ENCODE results near the gene ELK3. TPM values are rescaled to one million over a fixed set of nuclear protein-coding genes. Genes with fewer than 3 reads are reported as not detected.

ELK3 gene
- total RNA-seq, 2 donors from 2014 or later, result 8.5 to 10.8 TPM

DNA sequence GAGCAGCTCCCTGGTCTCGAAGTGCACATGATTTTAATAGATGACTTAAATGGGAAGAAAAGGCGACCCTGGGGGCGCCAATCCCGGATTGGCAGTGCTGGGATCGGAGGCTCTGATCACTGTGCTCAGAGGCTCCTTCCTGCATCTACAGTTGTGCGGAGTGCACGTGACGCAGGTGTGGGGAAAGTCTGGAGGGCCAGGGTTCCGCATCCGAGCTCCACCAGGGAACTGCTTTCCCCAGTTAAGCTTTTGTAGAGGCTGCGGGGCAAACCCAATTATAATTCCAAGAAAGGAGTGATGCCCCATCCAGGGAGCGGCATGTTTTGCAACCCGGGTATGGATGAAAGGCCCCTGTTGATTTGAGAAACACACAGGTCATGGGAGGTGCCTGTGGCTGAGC is 36.5 kb downstream of the ELK3 start:
- no peaks in the 10 kb centered on the region for H3K36me3 ChIP-seq
- no peak overlapping the region for H3K9ac ChIP-seq (ENCODE audit: low read depth in 2 of 2, low read length in 2 of 2)
- H3K9me3 ChIP-seq, result no peaks in the 10 kb centered on the region
- no peaks in the 10 kb centered on the region for H3K27me3 ChIP-seq
- H3K4me1 ChIP-seq, result no peaks in the 10 kb centered on the region
- no peak overlapping the region for H3K27ac ChIP-seq
- H3K4me3 ChIP-seq, result no peak overlapping the region
- no peak for DNase-seq
- TF ChIP-seq, protein P1, sequence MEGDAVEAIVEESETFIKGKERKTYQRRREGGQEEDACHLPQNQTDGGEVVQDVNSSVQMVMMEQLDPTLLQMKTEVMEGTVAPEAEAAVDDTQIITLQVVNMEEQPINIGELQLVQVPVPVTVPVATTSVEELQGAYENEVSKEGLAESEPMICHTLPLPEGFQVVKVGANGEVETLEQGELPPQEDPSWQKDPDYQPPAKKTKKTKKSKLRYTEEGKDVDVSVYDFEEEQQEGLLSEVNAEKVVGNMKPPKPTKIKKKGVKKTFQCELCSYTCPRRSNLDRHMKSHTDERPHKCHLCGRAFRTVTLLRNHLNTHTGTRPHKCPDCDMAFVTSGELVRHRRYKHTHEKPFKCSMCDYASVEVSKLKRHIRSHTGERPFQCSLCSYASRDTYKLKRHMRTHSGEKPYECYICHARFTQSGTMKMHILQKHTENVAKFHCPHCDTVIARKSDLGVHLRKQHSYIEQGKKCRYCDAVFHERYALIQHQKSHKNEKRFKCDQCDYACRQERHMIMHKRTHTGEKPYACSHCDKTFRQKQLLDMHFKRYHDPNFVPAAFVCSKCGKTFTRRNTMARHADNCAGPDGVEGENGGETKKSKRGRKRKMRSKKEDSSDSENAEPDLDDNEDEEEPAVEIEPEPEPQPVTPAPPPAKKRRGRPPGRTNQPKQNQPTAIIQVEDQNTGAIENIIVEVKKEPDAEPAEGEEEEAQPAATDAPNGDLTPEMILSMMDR (IDR thresholded peaks at IDR 0.05), result no peak
- intact Hi-C loops (cut with DNase I), result no loop called here

- Histone ChIP-seq H3K4me1 (no peaks in the 10 kb centered on the region), H3K27ac (no peak overlapping the region), H3K4me3 (no peak overlapping the region), H3K9me3 (no peaks in the 10 kb centered on the region), H3K27me3 (no peaks in the 10 kb centered on the region), H3K36me3 (no peaks in the 10 kb centered on the region), H3K9ac (ENCODE audit: low read depth in 2 of 2, low read length in 2 of 2) (no peak overlapping the region)
- DNase-seq, result no peak
- TF ChIP-seq, protein P1 (IDR thresholded peaks at IDR 0.05), result no peak
- intact Hi-C loops (cut with DNase I), result no loop called here
These were observed 39.0 kb downstream of the ELK3 start for GRCh38 chr12:96233168-96233567.

- no peaks in the 10 kb centered on the region for H3K4me1 ChIP-seq
- H3K4me3 ChIP-seq, result no peak overlapping the region
- peak overlapping the region; percentile 61 for H3K27ac ChIP-seq
- no peak overlapping the region for H3K9ac ChIP-seq (ENCODE audit: low read depth in 2 of 2, low read length in 2 of 2)
- H3K27me3 ChIP-seq, result no peaks in the 10 kb centered on the region
- no peaks in the 10 kb centered on the region for H3K36me3 ChIP-seq
- intact Hi-C loops (cut with DNase I), result no loop called here
- peak; percentile 73 for DNase-seq
- TF ChIP-seq, protein P1 (IDR thresholded peaks at IDR 0.05), result no peak
- no peaks in the 10 kb centered on the region for H3K9me3 ChIP-seq
These were observed 39.8 kb downstream of the ELK3 start for GRCh38 chr12:96233939-96234461.

DNA sequence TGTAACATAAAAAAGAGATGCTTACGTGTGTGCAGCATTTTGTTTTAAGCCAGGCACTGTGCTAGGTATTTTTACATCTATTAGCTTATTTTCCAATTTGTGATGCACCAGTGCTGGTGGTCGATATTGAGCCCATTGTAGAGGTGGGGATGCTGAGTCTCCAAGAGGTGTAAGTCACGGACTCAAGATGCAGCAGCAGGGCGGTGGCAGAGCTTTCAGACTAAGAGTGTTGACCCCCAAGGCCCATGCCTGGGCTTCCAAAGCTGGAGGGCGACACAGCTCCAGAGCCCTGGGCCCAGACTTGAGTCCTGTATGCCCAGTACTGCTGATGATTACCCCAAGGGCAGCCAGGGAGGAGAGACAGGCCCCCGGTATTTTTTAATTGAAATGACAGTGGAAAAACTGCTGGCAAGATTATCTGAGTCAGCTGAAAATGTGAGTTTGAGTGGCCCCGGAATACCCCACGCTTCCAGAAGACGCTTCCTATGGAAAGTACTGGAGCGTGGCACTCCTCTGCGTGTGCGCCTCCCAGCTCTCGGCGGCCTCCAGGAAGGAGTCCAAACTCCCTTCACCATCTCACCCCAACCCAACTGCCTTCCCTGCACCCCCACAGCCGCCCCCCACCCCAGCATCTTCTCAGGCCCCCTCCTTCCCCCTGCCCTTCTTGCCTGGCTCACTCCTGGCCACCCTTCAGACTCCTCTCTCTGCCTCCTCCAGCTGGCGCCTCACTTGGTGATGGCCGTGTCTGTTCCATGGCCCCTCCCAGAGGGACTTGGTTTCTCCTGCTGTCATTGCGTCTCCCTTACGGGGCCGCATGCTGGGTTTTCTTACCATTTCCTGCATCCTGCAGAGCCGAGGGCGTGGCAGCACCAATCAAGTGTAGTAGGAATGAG is 40.7 kb downstream of the ELK3 start:
- H3K4me3 ChIP-seq, result no peak overlapping the region
- no peak for DNase-seq
- TF ChIP-seq, protein P1 (IDR thresholded peaks at IDR 0.05), result no peak
- no peaks in the 10 kb centered on the region for H3K9me3 ChIP-seq
- no peak overlapping the region for H3K9ac ChIP-seq (ENCODE audit: low read depth in 2 of 2, low read length in 2 of 2)
- no peaks in the 10 kb centered on the region for H3K27me3 ChIP-seq
- no peaks in the 10 kb centered on the region for H3K4me1 ChIP-seq
- intact Hi-C loops (cut with DNase I), result no loop called here
- H3K27ac ChIP-seq, result peak overlapping the region; percentile 61
- H3K36me3 ChIP-seq, result no peaks in the 10 kb centered on the region

GRCh38 chr12:96235484-96235826 is 41.3 kb downstream of the ELK3 start:
- H3K9me3 ChIP-seq, result no peaks in the 10 kb centered on the region
- H3K4me1 ChIP-seq, result no peaks in the 10 kb centered on the region
- H3K27ac ChIP-seq, result peak overlapping the region; percentile 53
- no peak overlapping the region for H3K4me3 ChIP-seq
- TF ChIP-seq, protein P1 (IDR thresholded peaks at IDR 0.05), result no peak
- intact Hi-C loops (cut with DNase I), result no loop called here
- H3K36me3 ChIP-seq, result no peaks in the 10 kb centered on the region
- DNase-seq, result no peak
- no peak overlapping the region for H3K9ac ChIP-seq (ENCODE audit: low read depth in 2 of 2, low read length in 2 of 2)
- no peaks in the 10 kb centered on the region for H3K27me3 ChIP-seq
